Measurements from ENCODE around the gene LIN9. TPM values are rescaled to one million over a fixed set of nuclear protein-coding genes. Genes with fewer than 3 reads are reported as not detected.

LIN9 gene
- total and polyA plus RNA-seq, 4 experiments from 2014 or later = 2.8 to 5.5 (median 4.4) TPM

DNA sequence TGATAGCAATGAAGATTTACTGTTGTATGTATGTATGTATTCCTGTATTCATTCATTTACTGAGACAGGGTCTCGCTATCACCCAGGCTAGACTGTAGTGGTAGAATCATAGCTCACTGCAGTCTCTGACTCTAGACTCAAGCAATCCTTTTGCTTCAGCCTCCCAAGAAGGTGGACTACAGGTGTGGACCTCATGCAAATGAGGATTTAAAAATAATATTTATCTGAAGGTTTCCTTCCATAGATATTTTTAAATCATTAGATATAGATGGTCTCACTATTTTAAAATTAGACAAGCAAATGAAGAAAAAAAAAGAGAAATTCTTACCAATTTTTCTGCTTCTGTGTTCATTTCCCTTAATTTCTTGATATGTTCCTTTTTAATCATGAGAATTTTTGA is 58.5 kb downstream of the LIN9 start:
- CTCF ChIA-PET (ENCODE audit: partially characterized antibody) = no interaction called here
- Mint-ChIP-seq H3K4me3 (no peak overlapping the region), H3K9me3 (no peaks in the 10 kb centered on the region), H3K36me3 (peaks cover 10 to 21% of the 10 kb centered on the region in 2 donors), H3K27me3 (no peaks in the 10 kb centered on the region), H3K27ac (no peak overlapping the region), H3K4me1 (no peaks in the 10 kb centered on the region)
- Histone ChIP-seq H3K9me3 (ENCODE audit: control insufficient read depth in 1 of 2, low read length in 2 of 2) (no peaks in the 10 kb centered on the region), H3K27ac (ENCODE audit: low read depth, low read length) (no peak overlapping the region), H3K36me3 (ENCODE audit: insufficient read depth, low read length) (no peaks in the 10 kb centered on the region), H3K27me3 (ENCODE audit: insufficient read depth, low read length) (no peaks in the 10 kb centered on the region), H3K4me1 (ENCODE audit: insufficient read depth, low read length) (no peaks in the 10 kb centered on the region), H3K4me3 (ENCODE audit: low read length in 2 of 2) (no peak overlapping the region)
- POLR2A ChIA-PET (ENCODE audit: partially characterized antibody) = no interaction called here
- intact Hi-C loops (cut with micrococcal nuclease) = no loop called here
- no peak for DNase-seq

GRCh38 chr1:226248796-226249195 is 60.2 kb downstream of the LIN9 start:
- no peaks in the 10 kb centered on the region for H3K27me3 ChIP-seq (ENCODE audit: insufficient read depth, low read length)
- POLR2A ChIA-PET (ENCODE audit: partially characterized antibody) = no interaction called here

GRCh38 chr1:226248091-226248490 is 60.9 kb downstream of the LIN9 start:
- Mint-ChIP-seq H3K27me3 (no peaks in the 10 kb centered on the region), H3K4me3 (no peak overlapping the region), H3K36me3 (peaks cover 9 to 22% of the 10 kb centered on the region in 2 donors), H3K4me1 (no peaks in the 10 kb centered on the region), H3K27ac (no peak overlapping the region), H3K9me3 (no peaks in the 10 kb centered on the region)
- Histone ChIP-seq H3K9me3 (ENCODE audit: control insufficient read depth in 1 of 2, low read length in 2 of 2) (no peaks in the 10 kb centered on the region), H3K4me1 (ENCODE audit: insufficient read depth, low read length) (no peaks in the 10 kb centered on the region), H3K27ac (ENCODE audit: low read depth, low read length) (no peak overlapping the region), H3K36me3 (ENCODE audit: insufficient read depth, low read length) (no peaks in the 10 kb centered on the region), H3K4me3 (ENCODE audit: low read length in 2 of 2) (no peak overlapping the region), H3K27me3 (ENCODE audit: insufficient read depth, low read length) (no peaks in the 10 kb centered on the region)
- POLR2A ChIA-PET (ENCODE audit: partially characterized antibody) = no interaction called here
- CTCF ChIA-PET (ENCODE audit: partially characterized antibody) = interaction anchor here (1.1 kb wide), 1 partner anchor 51 kb away, joined by 3 read pairs; no protein-coding TSS in a partner anchor
- intact Hi-C loops (cut with micrococcal nuclease) = no loop called here
- DNase-seq = no peak

More at GRCh38 chr1:226248796-226249195, 60.2 kb downstream of the LIN9 start:
- no peak overlapping the region for H3K4me3 Mint-ChIP-seq
- H3K27ac Mint-ChIP-seq = peak overlapping the region in 1 of 7 donors; percentile 11
- CTCF ChIA-PET (ENCODE audit: partially characterized antibody) = interaction anchor here (1.1 kb wide), 1 partner anchor 52 kb away, joined by 3 read pairs; no protein-coding TSS in a partner anchor
- H3K36me3 ChIP-seq (ENCODE audit: insufficient read depth, low read length) = no peaks in the 10 kb centered on the region
- no peak overlapping the region for H3K27ac ChIP-seq (ENCODE audit: low read depth, low read length)
- H3K9me3 ChIP-seq (ENCODE audit: control insufficient read depth in 1 of 2, low read length in 2 of 2) = no peaks in the 10 kb centered on the region
- no peaks in the 10 kb centered on the region for H3K4me1 ChIP-seq (ENCODE audit: insufficient read depth, low read length)
- intact Hi-C loops (cut with micrococcal nuclease) = no loop called here
- no peaks in the 10 kb centered on the region for H3K27me3 Mint-ChIP-seq
- H3K4me1 Mint-ChIP-seq = no peaks in the 10 kb centered on the region
- H3K36me3 Mint-ChIP-seq = peaks cover 9 to 22% of the 10 kb centered on the region in 2 donors
- DNase-seq = no peak
- H3K9me3 Mint-ChIP-seq = no peaks in the 10 kb centered on the region
- H3K4me3 ChIP-seq (ENCODE audit: low read length in 2 of 2) = no peak overlapping the region

- CTCF ChIA-PET (ENCODE audit: partially characterized antibody) = no interaction called here
- Mint-ChIP-seq H3K4me3 (no peak overlapping the region), H3K9me3 (no peaks in the 10 kb centered on the region), H3K27me3 (no peaks in the 10 kb centered on the region), H3K4me1 (no peaks in the 10 kb centered on the region), H3K36me3 (peaks cover 22 to 28% of the 10 kb centered on the region in 2 donors), H3K27ac (no peak overlapping the region)
- POLR2A ChIA-PET (ENCODE audit: partially characterized antibody) = no interaction called here
- Histone ChIP-seq H3K4me3 (ENCODE audit: low read length in 2 of 2) (no peak overlapping the region), H3K4me1 (ENCODE audit: insufficient read depth, low read length) (no peaks in the 10 kb centered on the region), H3K27ac (ENCODE audit: low read depth, low read length) (no peak overlapping the region), H3K9me3 (ENCODE audit: control insufficient read depth in 1 of 2, low read length in 2 of 2) (no peaks in the 10 kb centered on the region), H3K27me3 (ENCODE audit: insufficient read depth, low read length) (no peaks in the 10 kb centered on the region), H3K36me3 (ENCODE audit: insufficient read depth, low read length) (peaks cover 4% of the 10 kb centered on the region)
- DNase-seq = no peak
- intact Hi-C loops (cut with micrococcal nuclease) = no loop called here
Measured at GRCh38 chr1:226239421-226239820, 69.5 kb downstream of the LIN9 start.

GRCh38 chr1:226236826-226237225 is 72.1 kb downstream of the LIN9 start:
- Mint-ChIP-seq H3K4me1 (no peaks in the 10 kb centered on the region), H3K27me3 (no peaks in the 10 kb centered on the region), H3K27ac (no peak overlapping the region), H3K9me3 (no peaks in the 10 kb centered on the region), H3K36me3 (peaks cover 25 to 26% of the 10 kb centered on the region in 2 donors), H3K4me3 (no peak overlapping the region)
- Histone ChIP-seq H3K4me3 (ENCODE audit: low read length in 2 of 2) (no peak overlapping the region), H3K27ac (ENCODE audit: low read depth, low read length) (no peak overlapping the region), H3K27me3 (ENCODE audit: insufficient read depth, low read length) (no peaks in the 10 kb centered on the region), H3K9me3 (ENCODE audit: control insufficient read depth in 1 of 2, low read length in 2 of 2) (no peaks in the 10 kb centered on the region), H3K4me1 (ENCODE audit: insufficient read depth, low read length) (no peaks in the 10 kb centered on the region), H3K36me3 (ENCODE audit: insufficient read depth, low read length) (peaks cover 4% of the 10 kb centered on the region)
- no peak for DNase-seq
- POLR2A ChIA-PET (ENCODE audit: partially characterized antibody) = no interaction called here
- CTCF ChIA-PET (ENCODE audit: partially characterized antibody) = no interaction called here
- intact Hi-C loops (cut with micrococcal nuclease) = no loop called here

- no peaks in the 10 kb centered on the region for H3K9me3 ChIP-seq (ENCODE audit: control insufficient read depth in 1 of 2, low read length in 2 of 2)
- peak overlapping the region in 1 of 7 donors; percentile 62 for H3K27ac Mint-ChIP-seq
- peaks cover 4% of the 10 kb centered on the region for H3K36me3 ChIP-seq (ENCODE audit: insufficient read depth, low read length)
- DNase-seq = no peak
- POLR2A ChIA-PET (ENCODE audit: partially characterized antibody) = no interaction called here
- intact Hi-C loops (cut with micrococcal nuclease) = no loop called here
- H3K4me1 Mint-ChIP-seq = no peaks in the 10 kb centered on the region
- CTCF ChIA-PET (ENCODE audit: partially characterized antibody) = no interaction called here
- no peaks in the 10 kb centered on the region for H3K27me3 Mint-ChIP-seq
- H3K27me3 ChIP-seq (ENCODE audit: insufficient read depth, low read length) = no peaks in the 10 kb centered on the region
- no peaks in the 10 kb centered on the region for H3K4me1 ChIP-seq (ENCODE audit: insufficient read depth, low read length)
- H3K36me3 Mint-ChIP-seq = peaks cover 16 to 20% of the 10 kb centered on the region in 2 donors
- H3K4me3 ChIP-seq (ENCODE audit: low read length in 2 of 2) = no peak overlapping the region
- no peak overlapping the region for H3K4me3 Mint-ChIP-seq
- H3K9me3 Mint-ChIP-seq = no peaks in the 10 kb centered on the region
- H3K27ac ChIP-seq (ENCODE audit: low read depth, low read length) = no peak overlapping the region
Measured at GRCh38 chr1:226233806-226234205, 75.2 kb downstream of the LIN9 start.

DNA sequence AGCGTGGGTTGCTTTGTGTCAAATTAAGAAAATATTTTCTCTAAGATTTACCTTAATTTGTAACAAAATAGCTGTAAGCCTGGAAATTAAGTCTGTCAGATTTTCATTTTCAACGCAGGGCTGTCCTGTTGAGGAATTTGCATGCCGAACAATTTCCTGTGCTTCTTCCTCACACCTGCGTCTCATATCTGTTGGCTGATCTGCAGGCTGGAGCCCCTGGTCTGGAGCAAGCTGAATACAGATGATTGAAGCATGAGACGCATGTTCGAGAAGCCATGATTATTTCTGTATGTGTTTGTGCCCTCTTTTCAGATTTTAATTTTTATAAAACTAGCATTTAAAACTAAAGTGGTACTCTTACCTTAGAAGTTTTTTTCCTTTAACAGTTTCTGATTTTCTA is 75.7 kb downstream of the LIN9 start:
- CTCF ChIA-PET (ENCODE audit: partially characterized antibody) = no interaction called here
- Histone ChIP-seq H3K36me3 (ENCODE audit: insufficient read depth, low read length) (peaks cover 4% of the 10 kb centered on the region), H3K4me1 (ENCODE audit: insufficient read depth, low read length) (no peaks in the 10 kb centered on the region), H3K27me3 (ENCODE audit: insufficient read depth, low read length) (no peaks in the 10 kb centered on the region), H3K27ac (ENCODE audit: low read depth, low read length) (no peak overlapping the region), H3K4me3 (ENCODE audit: low read length in 2 of 2) (no peak overlapping the region), H3K9me3 (ENCODE audit: control insufficient read depth in 1 of 2, low read length in 2 of 2) (no peaks in the 10 kb centered on the region)
- no peak for DNase-seq
- POLR2A ChIA-PET (ENCODE audit: partially characterized antibody) = no interaction called here
- intact Hi-C loops (cut with micrococcal nuclease) = no loop called here
- Mint-ChIP-seq H3K4me1 (no peaks in the 10 kb centered on the region), H3K27ac (no peak overlapping the region), H3K27me3 (no peaks in the 10 kb centered on the region), H3K36me3 (peaks cover 13 to 17% of the 10 kb centered on the region in 2 donors), H3K9me3 (no peaks in the 10 kb centered on the region), H3K4me3 (no peak overlapping the region)

- no peaks in the 10 kb centered on the region for H3K9me3 ChIP-seq (ENCODE audit: control insufficient read depth in 1 of 2, low read length in 2 of 2)
- H3K36me3 ChIP-seq (ENCODE audit: insufficient read depth, low read length) = no peaks in the 10 kb centered on the region
- ChIA-PET POLR2A (ENCODE audit: partially characterized antibody) (no interaction called here), CTCF (ENCODE audit: partially characterized antibody) (interaction anchor here (0.7 to 1.1 kb wide), 2 partner anchors 16 to 809 kb away, joined by 3 read pairs; no protein-coding TSS in a partner anchor)
- H3K9me3 Mint-ChIP-seq = no peaks in the 10 kb centered on the region
- H3K36me3 Mint-ChIP-seq = peaks cover 0 to 7% of the 10 kb centered on the region in 2 donors
- no peak overlapping the region for H3K4me3 ChIP-seq (ENCODE audit: low read length in 2 of 2)
- H3K27me3 ChIP-seq (ENCODE audit: insufficient read depth, low read length) = peaks cover 13% of the 10 kb centered on the region
- DNase-seq = no peak
- H3K4me1 Mint-ChIP-seq = peaks cover 0 to 2% (median under 1%) of the 10 kb centered on the region in 4 donors
- no peak overlapping the region for H3K27ac Mint-ChIP-seq
- H3K4me3 Mint-ChIP-seq = no peak overlapping the region
- intact Hi-C loops (cut with micrococcal nuclease) = no loop called here
- H3K27me3 Mint-ChIP-seq = peaks cover 13 to 14% of the 10 kb centered on the region in 2 donors
- H3K27ac ChIP-seq (ENCODE audit: low read depth, low read length) = no peak overlapping the region
- H3K4me1 ChIP-seq (ENCODE audit: insufficient read depth, low read length) = peaks cover 5% of the 10 kb centered on the region
Measured at GRCh38 chr1:226226601-226227000, 82.4 kb downstream of the LIN9 start.

Data from CD4-positive, alpha-beta memory T cell (primary cell).